ENCODE data around the gene DUSP3. TPM values are rescaled to one million over a fixed set of nuclear protein-coding genes. Genes with fewer than 3 reads are reported as not detected.

DUSP3 gene
- total and polyA plus RNA-seq, 8 donors, result 30.9 to 105 (median 34.5) TPM

DNA sequence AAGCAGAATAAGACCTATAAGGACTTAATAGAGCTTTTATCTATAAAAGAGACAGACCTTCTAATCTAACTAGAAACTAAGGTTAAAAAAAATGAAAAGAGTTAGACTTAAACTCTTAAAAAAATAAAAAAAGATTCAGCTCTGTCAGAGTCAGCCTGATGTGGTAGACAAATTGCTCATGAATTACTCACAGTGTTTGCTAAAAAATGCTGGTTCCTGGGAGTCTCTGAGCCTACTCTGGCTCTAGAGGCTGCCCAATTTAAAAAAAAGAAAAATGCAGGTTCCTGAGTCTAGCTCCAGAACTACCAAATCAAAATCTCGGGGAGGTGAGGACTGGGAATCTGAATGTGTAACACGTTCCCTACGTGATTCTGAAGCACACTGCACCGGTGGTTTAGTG is 38.2 kb downstream of the DUSP3 start:
- no peak for ATAC-seq
- intact Hi-C loops (cut with DNase I), result no loop called here
- H3K36me3 ChIP-seq, result no peaks in the 10 kb centered on the region
- H3K9me3 ChIP-seq, result no peaks in the 10 kb centered on the region
- no peak for DNase-seq
- no peak overlapping the region for H3K27ac ChIP-seq
- H3K27me3 ChIP-seq, result peaks cover 0 to 11% of the 10 kb centered on the region in 2 donors
- no peaks in the 10 kb centered on the region for H3K4me1 ChIP-seq
- no peak overlapping the region for H3K4me3 ChIP-seq
- TF ChIP-seq, protein P1, sequence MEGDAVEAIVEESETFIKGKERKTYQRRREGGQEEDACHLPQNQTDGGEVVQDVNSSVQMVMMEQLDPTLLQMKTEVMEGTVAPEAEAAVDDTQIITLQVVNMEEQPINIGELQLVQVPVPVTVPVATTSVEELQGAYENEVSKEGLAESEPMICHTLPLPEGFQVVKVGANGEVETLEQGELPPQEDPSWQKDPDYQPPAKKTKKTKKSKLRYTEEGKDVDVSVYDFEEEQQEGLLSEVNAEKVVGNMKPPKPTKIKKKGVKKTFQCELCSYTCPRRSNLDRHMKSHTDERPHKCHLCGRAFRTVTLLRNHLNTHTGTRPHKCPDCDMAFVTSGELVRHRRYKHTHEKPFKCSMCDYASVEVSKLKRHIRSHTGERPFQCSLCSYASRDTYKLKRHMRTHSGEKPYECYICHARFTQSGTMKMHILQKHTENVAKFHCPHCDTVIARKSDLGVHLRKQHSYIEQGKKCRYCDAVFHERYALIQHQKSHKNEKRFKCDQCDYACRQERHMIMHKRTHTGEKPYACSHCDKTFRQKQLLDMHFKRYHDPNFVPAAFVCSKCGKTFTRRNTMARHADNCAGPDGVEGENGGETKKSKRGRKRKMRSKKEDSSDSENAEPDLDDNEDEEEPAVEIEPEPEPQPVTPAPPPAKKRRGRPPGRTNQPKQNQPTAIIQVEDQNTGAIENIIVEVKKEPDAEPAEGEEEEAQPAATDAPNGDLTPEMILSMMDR (IDR thresholded peaks at IDR 0.05), result no peak

DNA sequence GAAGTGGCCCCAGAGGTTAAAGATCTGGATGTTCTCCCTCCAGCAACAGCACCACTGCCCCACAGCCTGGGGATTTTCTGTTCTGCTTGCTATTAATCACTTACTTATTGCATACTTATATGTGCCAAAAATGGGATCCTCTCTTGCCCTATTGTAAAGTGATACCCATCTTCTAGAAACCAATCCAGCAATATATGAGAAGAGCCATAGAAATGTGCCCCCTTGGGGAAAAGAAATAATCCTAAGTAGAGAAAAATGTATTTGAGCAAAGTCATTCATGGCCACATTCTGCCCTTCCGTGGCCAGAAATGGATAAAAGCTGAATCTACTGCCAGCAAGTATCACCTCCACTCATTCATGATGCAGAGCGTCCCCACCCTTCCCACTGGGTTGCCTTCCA is 41.1 kb downstream of the DUSP3 start:
- TF ChIP-seq, protein P1 (IDR thresholded peaks at IDR 0.05), result no peak
- Histone ChIP-seq H3K27me3 (no peaks in the 10 kb centered on the region), H3K4me3 (no peak overlapping the region), H3K4me1 (no peaks in the 10 kb centered on the region), H3K9me3 (no peaks in the 10 kb centered on the region), H3K27ac (no peak overlapping the region), H3K36me3 (no peaks in the 10 kb centered on the region)
- ATAC-seq (no peak), DNase-seq (no peak)
- intact Hi-C loops (cut with DNase I), result no loop called here

DNA sequence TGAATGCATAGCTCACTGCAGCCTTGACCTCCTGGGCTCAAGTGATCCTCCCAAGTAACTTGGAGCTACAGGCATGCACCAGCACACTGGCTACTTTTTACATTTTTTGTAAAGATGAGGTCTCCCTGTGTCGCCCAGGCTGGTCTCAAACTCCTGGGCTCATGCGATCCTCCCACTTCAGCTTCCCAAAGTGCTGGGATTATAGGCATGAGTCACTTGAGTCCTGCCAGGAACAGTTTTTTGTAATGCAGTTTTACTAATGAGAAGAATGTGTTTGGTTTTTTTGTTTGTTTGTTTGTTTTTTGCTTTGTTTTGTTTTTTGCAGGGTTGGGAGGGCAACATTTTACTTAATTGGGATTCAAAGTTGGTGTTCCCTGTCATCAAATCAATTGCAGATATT is 42.4 kb downstream of the DUSP3 start:
- Histone ChIP-seq H3K27ac (no peak overlapping the region), H3K9me3 (no peaks in the 10 kb centered on the region), H3K36me3 (no peaks in the 10 kb centered on the region), H3K4me3 (no peak overlapping the region), H3K4me1 (no peaks in the 10 kb centered on the region), H3K27me3 (no peaks in the 10 kb centered on the region)
- TF ChIP-seq, protein P1 (IDR thresholded peaks at IDR 0.05), result no peak
- DNase-seq, result no peak
- intact Hi-C loops (cut with DNase I), result no loop called here
- no peak for ATAC-seq

DNA sequence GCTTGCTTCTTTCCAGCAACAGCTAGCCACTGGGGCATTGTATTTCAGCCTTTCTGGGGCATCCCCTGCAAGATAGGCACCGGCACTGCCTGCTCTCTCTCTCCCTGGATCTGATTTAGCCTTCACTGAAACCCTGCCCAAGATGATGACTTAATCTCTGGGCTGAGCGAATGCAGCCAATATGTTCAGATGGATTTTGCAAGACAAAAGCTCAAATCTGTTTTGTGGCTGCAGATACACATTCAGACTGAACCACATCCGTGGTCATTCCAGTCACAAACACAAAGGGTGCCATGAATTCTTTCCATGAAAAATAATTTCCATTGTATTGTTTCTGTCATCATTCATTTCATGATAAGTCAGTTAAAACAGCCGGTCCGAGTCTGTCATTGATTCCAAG is 44.4 kb downstream of the DUSP3 start:
- intact Hi-C loops (cut with DNase I), result no loop called here
- no peak overlapping the region for H3K27ac ChIP-seq
- DNase-seq (no peak), ATAC-seq (peak; percentile 62)
- no peak overlapping the region for H3K4me3 ChIP-seq
- no peaks in the 10 kb centered on the region for H3K9me3 ChIP-seq
- H3K4me1 ChIP-seq, result no peaks in the 10 kb centered on the region
- no peaks in the 10 kb centered on the region for H3K27me3 ChIP-seq
- TF ChIP-seq, protein P1 (IDR thresholded peaks at IDR 0.05), result no peak
- no peaks in the 10 kb centered on the region for H3K36me3 ChIP-seq

DNA sequence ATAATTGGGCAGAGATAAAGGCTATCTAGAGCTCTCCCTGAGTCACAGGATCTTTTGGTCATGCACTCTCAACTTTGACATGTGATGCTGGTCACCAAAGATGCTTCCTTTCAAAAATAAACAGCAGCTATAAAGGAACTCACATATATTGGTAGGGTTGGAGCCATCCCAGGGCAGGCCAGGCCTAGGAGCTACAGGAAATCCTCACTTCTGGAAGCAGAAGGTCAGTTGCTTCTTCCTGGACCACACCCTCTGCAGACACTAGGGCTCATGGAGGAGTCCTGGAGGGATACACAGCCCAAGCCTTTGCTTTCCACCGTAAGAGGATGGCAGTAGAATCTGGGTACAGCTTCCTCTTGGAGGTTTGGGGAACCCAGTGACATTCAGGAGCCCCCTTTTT is 44.8 kb downstream of the DUSP3 start:
- no peaks in the 10 kb centered on the region for H3K27me3 ChIP-seq
- intact Hi-C loops (cut with DNase I), result no loop called here
- no peaks in the 10 kb centered on the region for H3K4me1 ChIP-seq
- no peak overlapping the region for H3K27ac ChIP-seq
- ATAC-seq (peak; percentile 30), DNase-seq (no peak)
- TF ChIP-seq, protein P1 (IDR thresholded peaks at IDR 0.05), result no peak
- H3K4me3 ChIP-seq, result no peak overlapping the region
- H3K9me3 ChIP-seq, result no peaks in the 10 kb centered on the region
- H3K36me3 ChIP-seq, result no peaks in the 10 kb centered on the region
